ENCODE results near the gene CDIPT.

The CDIPT gene

GRCh38 chr16:29820271-29820701, 42.7 kb downstream of the CDIPT start, which contains the start of gene MVP:
TSS of gene MVP (plus strand) at chr16:29820462. CDS start at chr16:29830550, 10,088 bp downstream.
- TF ChIP-seq CTCF (IDR thresholded peaks at IDR 0.05; ENCODE audit: insufficient read depth, missing control alignments), result no peak
- DNase-seq (ENCODE audit: insufficient read length, low spot score) (peak; percentile 77), FAIRE-seq (no peak)

- DNase-seq (ENCODE audit: insufficient read length, low spot score), result no peak
- peak; percentile 47 for TF ChIP-seq CTCF (IDR thresholded peaks at IDR 0.05; ENCODE audit: insufficient read depth, missing control alignments)
- FAIRE-seq, result no peak
Observed at GRCh38 chr16:29819506-29819905, 43.5 kb downstream of the CDIPT start.

- TF ChIP-seq CTCF (IDR thresholded peaks at IDR 0.05; ENCODE audit: insufficient read depth, missing control alignments), result no peak
- no peak for FAIRE-seq
- no peak for DNase-seq (ENCODE audit: insufficient read length, low spot score)
Observed at GRCh38 chr16:29818082-29818481, 44.9 kb downstream of the CDIPT start.

GRCh38 chr16:29816694-29817441, 46.2 kb downstream of the CDIPT start:
- DNase-seq (ENCODE audit: insufficient read length, low spot score) (no peak), FAIRE-seq (no peak)
- TF ChIP-seq CTCF (IDR thresholded peaks at IDR 0.05; ENCODE audit: insufficient read depth, missing control alignments), result no peak

- FAIRE-seq (no peak), DNase-seq (ENCODE audit: insufficient read length, low spot score) (peak; percentile 92)
- TF ChIP-seq CTCF (IDR thresholded peaks at IDR 0.05; ENCODE audit: insufficient read depth, missing control alignments), result peak; percentile 58
Observed at GRCh38 chr16:29815793-29816693, 47.0 kb downstream of the CDIPT start, which contains the start of gene PAGR1. TSS of gene PAGR1 (plus strand) at chr16:29816152. CDS start at chr16:29816526, 374 bp downstream.

GRCh38 chr16:29815032-29815721, 47.8 kb downstream of the CDIPT start:
- DNase-seq (ENCODE audit: insufficient read length, low spot score), result no peak
- FAIRE-seq, result no peak

More at GRCh38 chr16:29815032-29815721, 47.8 kb downstream of the CDIPT start:
- TF ChIP-seq CTCF (IDR thresholded peaks at IDR 0.05; ENCODE audit: insufficient read depth, missing control alignments), result no peak

Data from D721Med (cell line).